Thyroid gland (tissue), 4 donors: Measurements from ENCODE around the gene SHPK.

Experiments used
- POLR2A ChIP-seq, 2 donors: fragments of 450-650 bp; IDR thresholded peaks; one replicate each; pipeline ENCODE4 v1.6.1; 2017; ENCODE audit warnings: antibody characterized with exemption in 2 of 2, mild to moderate bottlenecking in 2 of 2, moderate library complexity in 1 of 2
- TF ChIP-seq, protein P1 (sequence below), 6 experiments: fragments of 200-600 bp in 3 of 6; fragments of 450-650 bp in 3 of 6; sonication (generic) in 3 of 6; IDR thresholded peaks; one replicate each; pipeline ENCODE4 v1.5.1; 2016 to 2019; ENCODE audit warnings: antibody characterized with exemption in 6 of 6, mild to moderate bottlenecking in 2 of 6, inconsistent platforms in 1 of 6, moderate library complexity in 1 of 6

- TF ChIP-seq, protein P1, sequence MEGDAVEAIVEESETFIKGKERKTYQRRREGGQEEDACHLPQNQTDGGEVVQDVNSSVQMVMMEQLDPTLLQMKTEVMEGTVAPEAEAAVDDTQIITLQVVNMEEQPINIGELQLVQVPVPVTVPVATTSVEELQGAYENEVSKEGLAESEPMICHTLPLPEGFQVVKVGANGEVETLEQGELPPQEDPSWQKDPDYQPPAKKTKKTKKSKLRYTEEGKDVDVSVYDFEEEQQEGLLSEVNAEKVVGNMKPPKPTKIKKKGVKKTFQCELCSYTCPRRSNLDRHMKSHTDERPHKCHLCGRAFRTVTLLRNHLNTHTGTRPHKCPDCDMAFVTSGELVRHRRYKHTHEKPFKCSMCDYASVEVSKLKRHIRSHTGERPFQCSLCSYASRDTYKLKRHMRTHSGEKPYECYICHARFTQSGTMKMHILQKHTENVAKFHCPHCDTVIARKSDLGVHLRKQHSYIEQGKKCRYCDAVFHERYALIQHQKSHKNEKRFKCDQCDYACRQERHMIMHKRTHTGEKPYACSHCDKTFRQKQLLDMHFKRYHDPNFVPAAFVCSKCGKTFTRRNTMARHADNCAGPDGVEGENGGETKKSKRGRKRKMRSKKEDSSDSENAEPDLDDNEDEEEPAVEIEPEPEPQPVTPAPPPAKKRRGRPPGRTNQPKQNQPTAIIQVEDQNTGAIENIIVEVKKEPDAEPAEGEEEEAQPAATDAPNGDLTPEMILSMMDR (IDR thresholded peaks at IDR 0.05): no peak
- no peak for TF ChIP-seq POLR2A (IDR thresholded peaks at IDR 0.05)
Observed at GRCh38 chr17:3622977-3623594, 13.0 kb downstream of the SHPK start.
